OCI-LY3 (cell line): Measurements from ENCODE around the gene MAFB.

ENCODE experiments used
- CTCF ChIP-seq: fragments of 200-600, 300-600 bp; sonication (generic); IDR thresholded peaks from 2 replicates; pipeline ENCODE4 v1.5.1; 2014; ENCODE audit warnings: antibody characterized with exemption, low read length, low read depth
- EZH2phosphoT487 ChIP-seq: fragments of 200-600 bp; shearing (Covaris generic); IDR thresholded peaks from 2 replicates; pipeline ENCODE4 v1.6.1; 2018; ENCODE audit warnings: antibody characterized with exemption, mixed run types, low read depth

- no peak for TF ChIP-seq CTCF
- no peak for TF ChIP-seq EZH2phosphoT487
Observed at GRCh38 chr20:40659567-40659966, 29.5 kb downstream of the MAFB start.
